ENCODE data around the gene NGLY1.

DNA sequence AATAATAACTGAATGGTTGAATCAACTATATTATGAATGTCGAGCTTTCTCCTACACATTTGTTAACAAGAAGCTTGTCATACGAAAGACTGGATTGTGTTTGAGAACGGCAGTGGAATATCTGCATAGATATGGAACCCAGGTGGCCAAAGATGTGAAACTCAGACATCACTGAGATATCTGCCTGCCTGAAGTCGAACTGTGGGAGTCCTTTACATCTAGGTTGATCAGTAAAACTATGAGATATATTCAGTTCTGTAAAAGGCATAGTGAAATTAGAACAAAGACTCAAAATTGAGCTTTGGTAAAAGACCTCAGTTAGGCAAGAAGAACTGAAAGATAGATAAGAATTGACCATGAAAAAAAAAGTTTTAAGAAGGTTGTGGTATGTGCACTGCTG, 77.0 kb downstream of the NGLY1 start:
- TF ChIP-seq GATA2 (IDR thresholded peaks at IDR 0.05; ENCODE audit: low read depth, low read length) (no peak), GATA3 (IDR thresholded peaks at IDR 0.05; ENCODE audit: low read depth, low read length) (no peak)
